Measurements from ENCODE around the gene CCSAP. TPM values are rescaled to one million over a fixed set of nuclear protein-coding genes. Genes with fewer than 3 reads are reported as not detected.
"Not testable (repeated sequence)": the region's sequence is repeated elsewhere in the genome, so short reads cannot be mapped to it uniquely, and the experiment has no call there.

CCSAP gene
- total RNA-seq, 1 experiment from 2014 or later, result 8.6 TPM

DNA sequence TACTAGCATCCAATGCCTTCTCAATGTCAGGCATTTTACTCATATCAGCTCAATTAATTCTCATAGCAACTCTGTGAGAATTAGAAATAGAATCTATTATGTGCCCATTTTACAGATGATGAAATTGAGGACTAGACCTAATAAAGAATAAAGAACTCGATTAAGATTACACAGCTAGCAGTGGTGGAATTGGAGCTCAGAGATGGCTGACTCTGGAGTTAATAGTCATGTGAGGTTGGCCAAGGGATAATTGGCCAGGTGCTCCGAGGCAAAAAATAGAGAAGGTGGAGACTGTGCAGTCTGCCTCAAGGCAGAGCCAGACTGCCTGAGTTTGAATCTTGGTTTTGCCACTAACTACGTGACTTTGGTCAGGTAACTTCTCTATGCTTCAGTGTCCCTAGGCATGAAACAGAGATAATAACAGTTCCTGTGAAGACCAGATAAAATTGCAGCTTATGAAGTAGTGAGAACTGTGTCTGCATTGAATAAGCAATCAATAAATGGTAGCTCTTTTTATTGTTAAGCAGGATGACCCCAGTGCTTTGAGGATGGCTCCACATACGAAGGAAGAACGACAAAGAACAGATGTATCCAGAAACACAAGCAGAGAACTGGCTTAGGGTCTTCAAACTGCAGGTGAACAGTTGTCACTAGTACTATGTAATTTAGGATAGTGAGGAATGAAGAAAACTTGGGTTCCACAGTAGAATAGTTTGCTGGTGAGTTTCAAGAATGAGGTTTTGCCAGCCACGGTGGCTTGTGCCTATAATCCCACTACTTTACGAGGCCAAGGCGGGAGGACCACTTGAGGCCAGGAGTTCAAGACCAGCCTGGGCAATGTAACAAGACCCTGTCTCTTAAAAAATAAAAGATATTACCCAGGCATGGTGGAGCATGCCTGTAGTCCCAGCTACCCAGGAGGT, 6.9 kb upstream of the CCSAP start:
- Histone ChIP-seq H3K36me3 (replicated peaks; ENCODE audit: control insufficient read depth, insufficient read depth, low read length) (no peaks in the 10 kb centered on the region), H3K4me3 (ENCODE audit: insufficient read depth, low read depth, low read length) (no peak overlapping the region), H3K27me3 (ENCODE audit: control insufficient read depth, insufficient read depth, low read length) (peaks cover 4% of the 10 kb centered on the region)
- DNase-seq, result no peak

DNA sequence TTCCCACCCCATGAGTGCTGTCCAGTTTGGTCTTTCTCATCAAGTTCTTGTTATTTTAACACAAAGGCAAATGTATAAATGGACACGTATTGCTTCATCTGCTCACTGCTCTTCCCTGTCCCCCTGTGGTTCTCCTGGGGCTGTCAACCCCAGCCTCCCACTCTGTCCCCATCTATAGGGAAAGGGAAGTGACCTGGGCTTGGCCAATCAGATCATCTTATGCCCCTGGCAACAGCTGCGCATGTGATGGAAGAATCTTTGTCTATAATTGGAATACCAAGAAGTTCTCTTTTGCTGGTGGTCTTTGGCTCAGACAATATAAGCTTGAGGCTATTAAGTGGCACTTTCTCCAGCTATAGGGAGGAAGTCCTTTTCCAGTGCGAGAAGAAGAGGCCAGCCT, 4.7 kb upstream of the CCSAP start:
- H3K4me3 ChIP-seq (ENCODE audit: insufficient read depth, low read depth, low read length), result no peak overlapping the region
- H3K36me3 ChIP-seq (replicated peaks; ENCODE audit: control insufficient read depth, insufficient read depth, low read length), result no peaks in the 10 kb centered on the region
- DNase-seq, result no peak
- H3K27me3 ChIP-seq (ENCODE audit: control insufficient read depth, insufficient read depth, low read length), result peaks cover 19% of the 10 kb centered on the region

DNA sequence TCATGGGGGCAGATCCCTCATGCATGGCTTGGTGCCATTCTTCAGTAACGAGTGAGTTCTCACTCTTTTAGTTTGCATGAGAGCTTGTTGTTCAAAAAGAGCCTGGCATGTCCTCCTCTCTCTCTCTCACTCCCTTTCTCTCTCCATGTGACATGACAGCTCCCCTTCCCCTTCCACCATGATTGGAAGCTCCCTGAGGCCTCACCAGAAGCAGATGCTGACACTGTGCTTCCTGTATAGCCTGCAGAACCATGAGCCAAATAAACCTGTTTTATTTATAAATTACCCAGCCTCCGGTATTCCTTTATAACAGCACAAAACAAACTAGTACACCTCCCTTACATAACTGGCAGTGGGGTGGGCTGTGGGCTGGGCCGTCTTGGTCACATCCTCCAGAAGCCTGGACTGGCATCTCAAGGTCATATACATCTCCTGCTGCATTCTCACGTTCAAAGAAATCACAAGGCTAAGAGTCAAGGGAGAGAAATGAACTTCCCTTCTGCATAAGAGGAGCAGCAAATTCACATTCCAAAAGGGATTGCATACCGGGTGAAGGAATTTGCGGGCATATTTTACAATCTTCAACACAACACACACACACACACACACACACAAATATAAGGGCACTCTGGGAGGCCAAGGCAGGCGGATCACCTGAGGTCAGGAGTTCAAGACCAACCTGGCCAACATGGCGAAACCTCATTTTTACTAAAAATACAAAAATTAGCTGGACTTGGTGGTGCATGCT, 2.3 kb upstream of the CCSAP start:
- Histone ChIP-seq H3K36me3 (replicated peaks; ENCODE audit: control insufficient read depth, insufficient read depth, low read length) (no peaks in the 10 kb centered on the region), H3K27me3 (ENCODE audit: control insufficient read depth, insufficient read depth, low read length) (peaks cover 27% of the 10 kb centered on the region), H3K4me3 (ENCODE audit: insufficient read depth, low read depth, low read length) (no peak overlapping the region)
- DNase-seq, result no peak

- Histone ChIP-seq H3K27me3 (ENCODE audit: control insufficient read depth, insufficient read depth, low read length) (peaks cover 27% of the 10 kb centered on the region), H3K4me3 (ENCODE audit: insufficient read depth, low read depth, low read length) (no peak overlapping the region), H3K36me3 (replicated peaks; ENCODE audit: control insufficient read depth, insufficient read depth, low read length) (no peaks in the 10 kb centered on the region)
- no peak for DNase-seq
These were observed 1.3 kb upstream of the CCSAP start for GRCh38 chr1:229344139-229344538.

DNA sequence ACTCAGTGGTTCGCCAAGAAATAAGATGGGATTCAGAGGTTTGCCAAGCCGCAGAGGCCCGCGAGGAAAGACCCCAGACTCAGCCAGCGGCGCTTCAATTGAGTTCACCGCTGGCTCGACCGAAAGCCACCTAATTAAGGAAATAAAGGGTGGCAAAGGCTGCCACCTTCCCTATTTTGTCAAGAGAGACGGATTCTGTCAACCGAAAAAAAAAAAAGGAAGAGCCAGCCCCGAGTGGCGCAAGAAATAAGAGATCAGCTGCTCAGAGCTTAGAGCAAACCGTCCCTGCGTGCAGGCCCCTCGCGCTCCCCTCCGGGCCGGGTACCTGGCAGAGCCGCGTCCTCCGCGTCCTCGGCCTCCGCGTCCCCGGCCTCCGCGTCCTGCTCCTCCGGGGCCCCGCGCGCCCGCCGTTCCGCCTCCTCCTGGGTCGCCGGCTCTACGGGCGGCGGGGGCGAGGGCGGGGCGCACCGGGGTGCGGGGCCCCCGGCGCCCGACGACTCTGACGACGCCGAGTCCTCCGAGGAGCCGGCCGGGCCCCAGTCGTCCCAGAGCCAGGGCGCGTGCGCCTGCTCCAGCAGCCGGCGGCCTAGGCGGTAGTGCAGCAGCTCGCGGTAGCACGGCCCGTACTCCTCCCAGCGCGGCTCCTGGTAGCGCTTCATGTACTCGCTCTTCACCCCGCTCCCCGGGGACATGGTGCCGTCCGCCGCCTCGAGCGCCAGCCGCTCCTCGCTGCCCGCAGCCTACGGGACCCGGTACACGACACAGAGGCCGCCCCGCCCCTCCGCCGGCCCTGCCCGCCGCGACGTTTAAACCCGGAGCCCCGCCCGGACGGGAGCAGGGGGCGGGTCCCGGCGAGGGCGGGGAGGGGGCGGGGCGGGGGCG, 832 bp downstream of the CCSAP start:
- peak; percentile 97 for DNase-seq
- no peaks in the 10 kb centered on the region for H3K36me3 ChIP-seq (replicated peaks; ENCODE audit: control insufficient read depth, insufficient read depth, low read length)

GRCh38 chr1:229340496-229340895, 2.4 kb downstream of the CCSAP start:
- peaks cover 24% of the 10 kb centered on the region for H3K27me3 ChIP-seq (ENCODE audit: control insufficient read depth, insufficient read depth, low read length)
- no peak for DNase-seq
- H3K4me3 ChIP-seq (ENCODE audit: insufficient read depth, low read depth, low read length), result no peak overlapping the region
- no peaks in the 10 kb centered on the region; the same call in 1 of the 2 replicates for H3K36me3 ChIP-seq (replicated peaks; ENCODE audit: control insufficient read depth, insufficient read depth, low read length)

More for the DNA sequence above, 832 bp downstream of the CCSAP start:
- H3K27me3 ChIP-seq (ENCODE audit: control insufficient read depth, insufficient read depth, low read length), result peaks cover 24% of the 10 kb centered on the region
- H3K4me3 ChIP-seq (ENCODE audit: insufficient read depth, low read depth, low read length), result peak overlapping the region; percentile 96

DNA sequence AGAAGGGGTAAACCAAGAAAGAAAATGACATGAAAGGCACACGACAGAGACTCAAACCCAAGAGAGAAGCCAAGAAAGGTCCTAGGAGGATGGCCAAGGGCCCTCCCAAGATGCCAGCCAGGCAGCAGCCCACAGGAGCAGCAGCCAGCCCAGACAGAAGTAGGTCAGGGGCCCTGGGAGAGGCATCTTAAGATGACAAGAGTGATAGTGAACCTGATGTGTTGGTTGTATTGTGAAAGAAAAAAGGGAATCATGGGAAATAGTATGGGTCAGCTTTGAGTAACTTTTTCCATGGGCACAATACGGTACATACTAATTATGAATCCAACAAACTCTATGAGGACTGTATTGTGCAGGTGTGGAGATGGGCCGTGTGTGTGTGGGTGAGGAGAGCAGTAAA, 3.3 kb downstream of the CCSAP start:
- Histone ChIP-seq H3K36me3 (replicated peaks; ENCODE audit: control insufficient read depth, insufficient read depth, low read length) (no peaks in the 10 kb centered on the region; the same call in 1 of the 2 replicates), H3K4me3 (ENCODE audit: insufficient read depth, low read depth, low read length) (no peak overlapping the region), H3K27me3 (ENCODE audit: control insufficient read depth, insufficient read depth, low read length) (peaks cover 21% of the 10 kb centered on the region)
- no peak for DNase-seq

DNA sequence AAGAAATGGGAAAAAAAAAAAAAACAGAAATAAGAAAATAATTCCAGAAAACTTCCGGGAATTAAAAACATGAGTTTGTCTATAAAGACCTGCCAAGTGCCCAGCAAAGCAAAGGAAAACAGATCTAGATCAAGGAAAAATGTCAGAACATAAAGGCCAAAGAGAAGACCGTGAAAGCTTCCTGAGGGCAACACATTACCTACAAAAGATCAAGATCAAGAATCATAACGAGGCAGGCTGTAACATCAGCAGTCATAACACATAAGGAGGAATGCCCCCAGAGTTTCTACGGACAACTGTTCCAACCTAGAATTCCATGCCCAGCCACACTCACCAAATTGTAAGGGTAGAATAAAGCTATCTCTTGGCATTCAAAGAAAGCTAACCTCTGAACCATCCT, 3.8 kb downstream of the CCSAP start:
- H3K27me3 ChIP-seq (ENCODE audit: control insufficient read depth, insufficient read depth, low read length), result peaks cover 16% of the 10 kb centered on the region

GRCh38 chr1:229336345-229336744, 6.5 kb downstream of the CCSAP start:
- Histone ChIP-seq H3K4me3 (ENCODE audit: insufficient read depth, low read depth, low read length) (no peak overlapping the region), H3K27me3 (ENCODE audit: control insufficient read depth, insufficient read depth, low read length) (peaks cover 3% of the 10 kb centered on the region; the same call in 1 of the 2 replicates), H3K36me3 (replicated peaks; ENCODE audit: control insufficient read depth, insufficient read depth, low read length) (no peaks in the 10 kb centered on the region; the same call in 1 of the 2 replicates)
- no peak for DNase-seq

More for the DNA sequence above, 3.8 kb downstream of the CCSAP start:
- no peak for DNase-seq
- H3K36me3 ChIP-seq (replicated peaks; ENCODE audit: control insufficient read depth, insufficient read depth, low read length), result no peaks in the 10 kb centered on the region; the same call in 1 of the 2 replicates
- H3K4me3 ChIP-seq (ENCODE audit: insufficient read depth, low read depth, low read length), result no peak overlapping the region

DNA sequence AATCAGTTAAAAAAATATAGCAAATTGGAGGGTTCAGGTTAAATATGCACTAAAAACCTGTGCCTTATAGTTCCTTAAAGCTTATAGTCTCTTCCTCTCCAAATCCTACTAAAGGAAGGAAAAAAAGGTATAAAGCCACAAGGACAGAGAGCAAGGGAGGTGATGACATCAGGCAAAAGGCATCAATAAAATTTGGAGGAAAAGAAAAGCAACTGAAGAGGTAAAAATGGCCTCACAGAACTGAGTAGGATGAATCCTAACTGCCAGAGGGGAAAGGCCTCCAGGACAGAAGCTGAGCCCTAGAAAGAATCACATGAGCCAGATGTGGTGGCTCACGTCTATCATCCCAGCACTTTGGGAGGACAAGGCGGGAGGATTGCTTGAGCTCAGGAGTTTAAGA, 8.1 kb downstream of the CCSAP start:
- no peaks in the 10 kb centered on the region; the same call in 1 of the 2 replicates for H3K27me3 ChIP-seq (ENCODE audit: control insufficient read depth, insufficient read depth, low read length)
- H3K4me3 ChIP-seq (ENCODE audit: insufficient read depth, low read depth, low read length), result no peak overlapping the region
- H3K36me3 ChIP-seq (replicated peaks; ENCODE audit: control insufficient read depth, insufficient read depth, low read length), result no peaks in the 10 kb centered on the region; the same call in 1 of the 2 replicates
- no peak for DNase-seq

DNA sequence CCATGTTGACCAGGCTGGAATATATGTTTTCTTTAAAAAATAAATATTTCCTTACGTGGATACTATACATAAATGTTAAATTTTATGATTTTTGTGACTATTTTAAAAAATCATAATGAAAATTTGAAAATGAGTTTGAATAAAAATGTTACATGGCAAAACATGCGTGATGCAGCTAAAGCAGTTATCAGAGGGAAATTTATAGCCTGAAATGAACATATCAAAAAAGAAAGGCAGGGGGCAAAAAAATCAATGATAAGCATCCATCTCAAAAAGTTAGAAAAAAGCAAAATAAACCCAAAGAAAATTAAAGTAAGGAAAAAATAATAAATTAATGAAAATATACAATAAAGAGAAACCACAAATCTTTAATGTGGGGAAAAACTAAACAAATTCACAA, 8.6 kb downstream of the CCSAP start:
- no peaks in the 10 kb centered on the region; the same call in 1 of the 2 replicates for H3K36me3 ChIP-seq (replicated peaks; ENCODE audit: control insufficient read depth, insufficient read depth, low read length)
- DNase-seq, result no peak
- no peak overlapping the region for H3K4me3 ChIP-seq (ENCODE audit: insufficient read depth, low read depth, low read length)
- no peaks in the 10 kb centered on the region; the same call in 1 of the 2 replicates for H3K27me3 ChIP-seq (ENCODE audit: control insufficient read depth, insufficient read depth, low read length)

DNA sequence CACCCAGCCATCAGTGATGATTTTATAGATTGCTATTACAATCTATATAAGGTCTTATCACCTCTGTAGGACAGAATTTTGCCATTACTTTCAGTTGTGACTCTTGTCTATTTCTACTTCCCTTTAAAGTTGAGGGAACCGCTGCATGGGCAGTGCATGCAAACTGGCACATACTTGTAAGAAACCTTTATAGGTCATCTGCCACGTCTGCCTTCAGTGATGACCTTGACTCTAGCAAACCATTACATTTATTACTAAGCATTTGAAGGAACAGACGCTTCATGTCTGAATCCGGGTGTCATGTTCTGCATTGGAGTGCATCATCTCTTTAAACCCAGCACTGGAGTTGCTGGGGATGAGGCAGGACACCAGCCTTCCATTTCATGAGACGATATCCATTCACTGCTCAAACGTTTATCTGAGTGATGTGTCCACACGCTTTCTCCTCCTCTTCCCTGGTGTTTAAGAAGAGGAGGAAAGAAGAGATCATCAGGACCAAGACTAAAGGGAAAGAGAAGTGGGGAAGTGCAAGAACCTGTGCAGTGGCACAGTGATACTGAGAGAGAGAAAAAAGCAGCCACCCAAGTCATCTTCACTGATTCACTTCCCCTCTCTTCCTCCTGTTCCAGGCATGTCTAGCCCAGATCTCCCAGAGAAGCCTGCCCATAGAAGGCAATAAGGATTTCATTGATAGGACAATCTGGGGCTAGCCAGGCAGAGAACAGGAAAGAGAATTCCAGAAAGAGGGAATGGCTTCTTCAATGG, 14.1 kb downstream of the CCSAP start:
- H3K36me3 ChIP-seq (replicated peaks; ENCODE audit: control insufficient read depth, insufficient read depth, low read length), result peaks cover 3% of the 10 kb centered on the region
- DNase-seq, result no peak
- no peaks in the 10 kb centered on the region for H3K27me3 ChIP-seq (ENCODE audit: control insufficient read depth, insufficient read depth, low read length)
- no peak overlapping the region for H3K4me3 ChIP-seq (ENCODE audit: insufficient read depth, low read depth, low read length)

- not testable (repeated sequence) for H3K36me3 ChIP-seq (replicated peaks; ENCODE audit: control insufficient read depth, insufficient read depth, low read length); DNase-seq; H3K27me3 ChIP-seq (ENCODE audit: control insufficient read depth, insufficient read depth, low read length); H3K4me3 ChIP-seq (ENCODE audit: insufficient read depth, low read depth, low read length)
These were observed 15.1 kb downstream of the CCSAP start for GRCh38 chr1:229327765-229328164.
